Hematopoietic multipotent progenitor cell treated with erythropoietin and hydrocortisone succinate and interleukin-3 and kit ligand, for 6 days (in vitro differentiated cells): ENCODE data around the gene CD69.

Experiments used
- DNase-seq: peaks from one replicate; pipeline ENCODE4 v3.0.0-alpha.2; 2015

Gene CD69

GRCh38 chr12:9760699-9761418 is at the start of gene CD69:
Gene CD69 (minus strand): TSS chr12:9760901. CDS start chr12:9760820, 81 bp downstream.
- peak; percentile 85 for DNase-seq

DNA sequence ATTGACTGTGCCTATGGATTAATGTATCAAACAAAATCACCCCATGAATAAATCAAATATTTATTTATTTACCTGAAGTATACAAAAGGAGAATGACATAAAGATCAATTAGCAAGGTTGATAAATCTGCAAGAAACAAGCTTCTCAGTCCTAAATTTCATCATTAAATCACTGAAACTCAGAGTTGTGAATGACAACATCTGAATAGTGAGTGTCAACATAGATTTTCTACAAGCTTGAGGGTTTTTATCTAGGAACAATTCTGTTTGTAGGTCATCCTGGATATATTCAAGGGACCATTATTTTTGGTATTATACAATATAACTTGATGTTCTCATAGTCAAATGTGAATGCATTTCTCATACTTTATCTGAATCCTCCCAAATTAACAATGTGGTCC is 49.2 kb upstream of the CD69 start:
- DNase-seq = no peak

DNA sequence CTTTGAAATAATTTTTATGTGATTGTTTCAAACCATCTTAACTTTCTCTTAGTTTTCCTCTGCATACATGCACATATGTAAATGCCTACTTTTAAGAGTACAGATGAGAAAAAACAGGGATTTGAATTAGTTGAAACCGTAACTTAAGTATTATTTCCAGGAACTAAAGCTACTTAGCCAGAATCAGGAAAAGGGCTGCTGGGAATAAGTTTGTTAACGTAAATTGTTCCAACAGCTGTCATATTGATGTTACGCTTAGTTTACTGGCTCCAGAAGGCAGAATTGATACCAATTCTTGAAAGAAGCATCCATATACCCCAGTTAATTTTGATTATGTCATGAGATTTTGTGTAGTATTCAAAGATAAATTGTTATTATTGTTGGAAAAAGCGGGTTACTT is 48.6 kb upstream of the CD69 start:
- DNase-seq = no peak

DNA sequence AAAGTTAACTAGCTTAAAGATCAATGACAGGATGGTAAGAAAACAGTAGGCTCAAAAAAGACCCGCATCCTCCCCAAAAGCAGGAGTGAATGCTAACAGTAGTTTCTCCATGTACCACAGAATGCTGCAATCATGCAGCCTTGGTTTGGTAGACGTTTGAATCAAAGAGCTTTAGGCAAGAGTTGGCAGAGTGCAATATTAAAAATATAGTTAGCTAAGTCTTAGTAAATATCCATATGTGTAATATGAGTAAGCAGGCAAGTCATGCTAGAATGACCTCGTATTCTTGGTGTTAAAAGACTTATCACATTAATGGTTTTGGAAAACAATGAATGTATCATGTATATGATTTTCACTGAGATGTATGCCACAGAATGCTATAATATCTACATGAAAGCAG is 47.8 kb upstream of the CD69 start:
- no peak for DNase-seq

GRCh38 chr12:9806714-9807113 is 46.0 kb upstream of the CD69 start:
- DNase-seq = no peak

DNA sequence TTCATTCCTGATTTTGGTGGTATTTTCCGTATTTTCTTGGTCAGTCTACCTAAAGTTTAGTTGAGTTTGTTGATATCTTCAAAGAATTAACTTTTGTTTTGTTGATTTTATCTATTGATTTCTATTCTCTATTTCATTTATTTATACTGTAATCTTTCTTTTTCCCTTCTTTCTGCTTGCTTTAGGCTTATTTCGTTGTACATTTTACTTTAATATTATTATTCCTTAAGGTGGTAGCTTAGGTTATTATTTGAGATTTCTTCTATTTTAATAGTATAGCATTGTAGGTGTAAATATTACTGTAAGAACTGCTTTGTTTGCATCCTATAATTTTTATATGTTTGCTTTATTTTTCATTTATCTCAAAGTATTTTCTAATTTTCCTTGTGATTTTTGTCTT is 45.2 kb upstream of the CD69 start:
- no peak for DNase-seq

DNA sequence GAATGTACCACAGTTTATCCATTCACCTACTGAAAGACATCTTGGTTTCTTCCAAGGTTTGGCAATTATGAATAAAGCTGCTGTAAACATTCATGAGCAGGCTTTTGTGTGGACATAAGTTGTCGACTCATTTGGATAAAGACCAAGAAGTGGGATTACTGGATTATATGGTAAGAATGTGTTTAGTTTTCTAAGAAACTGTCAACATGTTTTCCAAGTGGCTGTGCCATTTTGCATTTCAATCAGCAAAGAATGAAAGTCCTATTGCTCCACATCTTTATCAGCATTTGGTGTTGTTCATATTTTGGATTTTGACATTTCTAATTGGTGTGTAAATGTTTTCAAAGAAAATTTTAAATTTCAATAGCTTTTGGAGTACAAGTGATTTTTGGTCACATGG is 39.3 kb upstream of the CD69 start:
- no peak for DNase-seq

DNA sequence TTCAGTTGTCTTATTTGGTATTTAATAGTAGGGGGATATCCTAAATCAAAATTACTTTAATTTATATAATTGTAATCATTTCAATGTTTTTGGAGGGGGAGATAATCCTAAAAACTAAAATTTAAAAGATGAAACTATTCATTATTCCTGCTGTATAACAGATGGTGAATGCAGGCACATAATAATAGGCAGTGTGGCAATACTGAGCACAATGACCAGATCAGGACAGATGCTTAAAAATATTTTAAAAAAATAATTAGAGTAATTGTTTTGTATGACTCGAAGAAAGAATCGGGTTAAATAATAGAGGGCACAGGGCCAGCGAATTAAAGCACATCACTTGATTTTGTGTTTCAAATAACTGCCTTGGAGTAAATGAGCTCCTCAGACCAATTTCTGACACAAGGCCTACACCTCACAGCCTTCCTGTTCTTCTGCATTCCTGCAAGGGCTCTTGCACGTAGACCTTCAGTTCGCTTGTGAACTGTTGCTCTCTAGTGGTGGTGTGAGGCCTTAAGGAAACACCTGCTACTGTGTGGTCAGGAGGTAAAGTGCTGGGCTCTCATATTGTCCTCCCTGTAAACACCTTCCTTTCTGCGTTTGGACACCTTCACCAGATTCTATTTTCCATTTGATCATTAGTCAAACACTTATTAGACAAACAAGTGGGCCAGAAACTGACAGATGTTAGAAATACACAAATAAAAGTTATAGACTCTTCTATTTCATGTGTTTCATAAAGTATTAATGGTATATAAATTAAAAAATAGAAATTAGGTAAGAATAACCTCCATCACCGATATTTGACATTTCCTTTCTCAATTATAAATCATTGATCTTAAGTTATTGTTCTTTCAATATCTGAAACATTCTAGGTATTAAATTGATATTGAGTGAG is 37.3 kb upstream of the CD69 start:
- DNase-seq = peak; percentile 93

DNA sequence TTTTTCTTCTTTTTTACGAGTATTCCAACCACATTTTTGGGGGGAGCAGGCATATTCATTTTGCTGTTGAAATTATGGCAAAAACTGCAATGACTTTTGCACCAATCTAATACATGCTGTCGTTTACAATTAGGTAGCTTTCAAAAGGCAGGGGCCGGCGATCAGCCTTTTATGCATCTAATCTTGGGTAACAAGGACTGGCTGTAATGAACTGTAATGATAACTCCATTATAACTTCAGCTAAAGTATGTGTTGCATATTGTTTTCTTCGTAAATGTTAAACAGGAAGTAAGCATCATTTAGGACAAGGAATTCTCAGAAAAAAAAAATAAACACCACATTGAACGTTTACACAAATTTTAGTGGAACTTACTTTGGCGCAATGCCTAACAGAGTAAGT is 36.3 kb upstream of the CD69 start:
- peak; percentile 28 for DNase-seq

GRCh38 chr12:9796346-9796745 is 35.6 kb upstream of the CD69 start:
- no peak for DNase-seq

DNA sequence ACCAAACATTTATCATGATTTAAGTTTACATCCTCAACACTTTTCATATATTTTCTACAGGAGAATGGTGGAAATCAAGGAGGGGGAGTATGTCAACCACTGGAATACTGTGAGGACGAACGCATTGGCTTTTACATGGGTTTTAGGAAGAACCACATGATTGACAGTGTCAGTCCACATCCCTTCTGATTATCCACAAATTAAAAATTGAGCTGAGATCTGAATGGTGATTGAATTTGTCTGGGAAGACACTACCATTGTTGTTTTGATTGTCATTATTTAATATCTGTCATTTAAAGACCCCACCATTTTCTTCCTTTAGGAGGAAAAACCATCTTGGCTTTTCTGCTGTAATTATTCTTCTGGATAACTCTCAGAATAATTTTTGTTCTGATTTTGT is 35.2 kb upstream of the CD69 start:
- DNase-seq = no peak

- peak; percentile 14 for DNase-seq
Observed at GRCh38 chr12:9794484-9795093, 33.9 kb upstream of the CD69 start.

DNA sequence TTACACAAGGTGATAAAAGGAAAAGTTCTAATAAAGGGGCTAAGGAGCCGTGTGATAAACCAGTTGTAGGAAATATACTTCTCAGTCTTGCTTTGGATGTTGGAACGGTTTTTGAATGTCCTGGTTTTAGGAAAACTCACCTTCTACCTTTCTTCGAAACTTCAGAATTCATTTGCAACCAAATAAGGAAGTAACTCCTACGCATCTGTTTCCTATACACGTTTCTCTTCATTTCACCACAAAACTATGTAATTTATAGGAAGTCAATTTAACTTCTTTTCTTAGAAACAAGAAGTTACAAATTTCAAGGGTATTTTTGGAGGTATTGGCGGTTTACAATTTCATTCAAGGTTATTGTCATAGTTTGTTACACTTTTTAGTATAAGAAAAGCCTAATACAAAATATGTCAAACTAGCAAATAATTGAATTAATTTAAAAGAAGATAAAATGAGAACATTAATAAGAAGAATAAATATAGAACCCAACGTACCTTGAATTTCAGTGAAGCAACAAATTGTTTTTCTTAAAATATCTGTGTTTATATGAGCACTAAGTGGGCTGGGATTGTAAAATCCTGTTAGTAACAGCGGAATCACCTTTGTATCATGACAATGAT is 33.2 kb upstream of the CD69 start:
- peak; percentile 79 for DNase-seq

DNA sequence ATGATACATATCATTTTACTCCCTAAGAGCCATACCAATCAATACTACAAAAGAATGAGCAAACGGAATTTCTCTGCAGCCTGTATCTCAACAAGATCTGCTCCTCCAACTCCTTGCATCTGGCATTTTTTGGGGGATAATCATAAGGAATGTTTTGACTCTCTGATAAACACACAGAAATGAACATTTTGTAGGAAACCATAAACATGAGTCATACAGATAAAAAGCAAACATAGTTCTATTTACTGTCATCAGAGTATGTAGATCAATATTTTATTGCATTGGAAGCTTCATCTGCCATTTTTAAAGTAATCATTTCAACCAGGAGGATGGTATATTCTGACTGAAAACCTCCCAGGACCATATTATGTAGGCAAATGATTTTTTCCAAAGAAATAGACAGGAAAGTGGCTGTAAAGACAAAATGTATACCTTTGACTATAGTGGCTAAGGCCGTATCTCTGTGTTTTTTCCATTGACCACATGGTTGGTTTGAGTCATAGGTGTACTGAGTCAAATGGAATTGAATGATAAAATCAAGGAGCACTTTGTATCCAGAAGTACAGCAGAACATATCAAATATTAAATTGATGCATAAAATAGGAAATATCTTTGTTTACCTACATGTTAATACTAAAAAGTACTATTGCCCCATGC is 32.4 kb upstream of the CD69 start:
- no peak for DNase-seq

- DNase-seq = no peak
Observed at GRCh38 chr12:9792185-9792900, 31.6 kb upstream of the CD69 start.

GRCh38 chr12:9786726-9787717 is 26.3 kb upstream of the CD69 start:
- DNase-seq = no peak

DNA sequence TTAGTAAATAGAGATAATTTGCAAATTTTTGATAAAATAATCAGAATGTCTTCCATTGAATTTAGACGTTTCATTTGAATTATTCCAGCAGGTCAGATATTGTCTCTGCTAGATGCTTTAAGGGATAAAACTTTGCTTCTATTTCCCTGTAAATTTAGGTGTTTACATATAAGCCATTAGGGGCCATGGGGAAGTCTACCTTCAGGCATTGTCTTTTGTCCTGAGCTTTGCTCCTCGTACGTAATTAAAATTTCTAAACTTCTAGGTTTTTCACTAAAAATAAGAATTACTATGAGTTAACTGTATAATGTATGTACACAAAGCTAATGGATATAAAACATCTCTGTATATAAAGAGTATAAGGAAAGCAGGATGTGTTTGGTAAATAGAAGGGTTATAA is 24.1 kb upstream of the CD69 start:
- DNase-seq = no peak

DNA sequence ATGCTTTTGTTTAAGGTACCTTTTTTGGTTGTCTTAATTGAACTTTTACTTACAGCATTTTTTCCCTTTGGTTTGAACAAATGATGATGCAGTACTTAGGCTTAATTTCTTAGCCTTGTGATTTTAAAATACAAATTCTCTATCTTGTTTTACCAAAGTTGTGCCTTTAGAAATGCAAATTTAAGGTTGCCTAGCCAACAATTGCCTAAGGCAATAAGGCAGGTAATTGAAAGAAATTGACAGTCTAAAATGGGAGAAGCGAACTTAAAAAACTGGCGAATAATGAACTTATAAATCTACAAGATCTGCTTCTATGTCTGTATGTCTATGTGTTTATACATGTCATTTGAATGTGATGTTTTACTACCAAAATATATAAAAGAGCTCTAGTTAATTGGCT is 23.6 kb upstream of the CD69 start:
- DNase-seq = no peak

- DNase-seq = no peak
Observed at GRCh38 chr12:9782547-9783382, 22.1 kb upstream of the CD69 start.

GRCh38 chr12:9781360-9781759 is 20.7 kb upstream of the CD69 start:
- no peak for DNase-seq
